ENCODE measurements around the gene SEMA6A.
A peak's percentile ranks its signal among the peaks of the same experiment; 100 is the strongest.

Gene SEMA6A

GRCh38 chr5:116521173-116521872 lies 53.3 kb downstream of the SEMA6A start:
- DNase-seq, result no peak

GRCh38 chr5:116520771-116521170 lies 53.9 kb downstream of the SEMA6A start:
- no peak for DNase-seq

GRCh38 chr5:116518423-116518822 lies 56.2 kb downstream of the SEMA6A start:
- DNase-seq, result no peak

GRCh38 chr5:116517488-116517887 lies 57.1 kb downstream of the SEMA6A start:
- no peak for DNase-seq

GRCh38 chr5:116516021-116516420 lies 58.6 kb downstream of the SEMA6A start:
- DNase-seq, result no peak

- DNase-seq, result no peak
Observed at GRCh38 chr5:116514421-116514970, 60.1 kb downstream of the SEMA6A start.

- DNase-seq, result no peak
Observed at GRCh38 chr5:116510517-116510916, 64.1 kb downstream of the SEMA6A start.

GRCh38 chr5:116509483-116510244 lies 65.0 kb downstream of the SEMA6A start:
- DNase-seq, result no peak

GRCh38 chr5:116508835-116509234 lies 65.8 kb downstream of the SEMA6A start:
- no peak for DNase-seq

GRCh38 chr5:116507941-116508655 lies 66.5 kb downstream of the SEMA6A start:
- no peak for DNase-seq

- DNase-seq, result peak; percentile 23
Observed at GRCh38 chr5:116507051-116507537, 67.5 kb downstream of the SEMA6A start.

GRCh38 chr5:116506488-116506887 lies 68.1 kb downstream of the SEMA6A start:
- no peak for DNase-seq

GRCh38 chr5:116504593-116505166 lies 69.9 kb downstream of the SEMA6A start:
- DNase-seq, result no peak

- no peak for DNase-seq
Observed at GRCh38 chr5:116502616-116503015, 72.0 kb downstream of the SEMA6A start.

- DNase-seq, result no peak
Observed at GRCh38 chr5:116502138-116502537, 72.5 kb downstream of the SEMA6A start.

- DNase-seq, result no peak
Observed at GRCh38 chr5:116498503-116499048, 76.0 kb downstream of the SEMA6A start.

GRCh38 chr5:116497631-116498030 lies 77.0 kb downstream of the SEMA6A start:
- DNase-seq, result no peak

- no peak for DNase-seq
Observed at GRCh38 chr5:116495786-116496357, 78.8 kb downstream of the SEMA6A start.

- DNase-seq, result peak; percentile 21
Observed at GRCh38 chr5:116494784-116495450, 79.7 kb downstream of the SEMA6A start.

GRCh38 chr5:116492776-116493175 lies 81.8 kb downstream of the SEMA6A start:
- no peak for DNase-seq

- peak; percentile 95 for DNase-seq
Observed at GRCh38 chr5:116492016-116492623, 82.5 kb downstream of the SEMA6A start.

Data from MV-4-11 (cell line).